NT2/D1 (cell line): ENCODE data around the gene RABGGTB.
"Not testable (repeated sequence)": the region's sequence is repeated elsewhere in the genome, so short reads cannot be mapped to it uniquely, and the experiment has no call there.

Experiments used
- DNase-seq: peaks from one replicate; pipeline ENCODE4 v3.0.0-alpha.2; 2011; ENCODE audit warnings: low read depth, low spot score
- H3K27me3 ChIP-seq: 2 replicates; pipeline ENCODE4 v1.6.0; 2011; ENCODE audit warnings: mild to moderate bottlenecking; ENCODE audit not compliant: insufficient read length, insufficient read depth
- H3K36me3 ChIP-seq: 2 replicates; pipeline ENCODE4 v1.6.1; 2011; ENCODE audit warnings: mild to moderate bottlenecking, low read length, mixed read lengths; ENCODE audit not compliant: insufficient read depth, insufficient read length
- H3K4me1 ChIP-seq: 2 replicates; pipeline ENCODE4 v1.5.1; 2011; ENCODE audit not compliant: insufficient read depth, insufficient read length
- H3K4me3 ChIP-seq: 2 replicates; pipeline ENCODE4 v1.5.1; 2011; ENCODE audit warnings: low read depth; ENCODE audit not compliant: insufficient read length
- H3K9ac ChIP-seq: 2 replicates; pipeline ENCODE4 v1.6.0; 2011; ENCODE audit warnings: low read depth; ENCODE audit not compliant: insufficient read length
- H3K9me3 ChIP-seq: 2 replicates; pipeline ENCODE4 v1.5.1; 2011; ENCODE audit warnings: mild to moderate bottlenecking, low read length; ENCODE audit not compliant: insufficient read depth
- SUZ12 ChIP-seq: IDR thresholded peaks from 2 replicates; pipeline ENCODE4 v1.6.1; 2011; ENCODE audit not compliant: insufficient read length, insufficient read depth; ENCODE audit errors: extremely low read depth
- YY1 ChIP-seq: IDR thresholded peaks from 2 replicates; pipeline ENCODE4 v1.6.1; 2011; ENCODE audit not compliant: insufficient read length, insufficient read depth
- ZNF274 ChIP-seq: IDR thresholded peaks from 2 replicates; pipeline ENCODE4 v1.6.1; 2011; ENCODE audit warnings: mild to moderate bottlenecking, low read depth, low read length

RABGGTB gene

GRCh38 chr1:75796376-75797272, 10.6 kb downstream of the RABGGTB start, which contains the start of gene MSH4:
Gene MSH4 (plus strand): TSS chr1:75796882. CDS start chr1:75796986, 104 bp downstream.
- no peak for TF ChIP-seq YY1
- no peak for TF ChIP-seq ZNF274
- TF ChIP-seq SUZ12: no peak
- no peak for DNase-seq

GRCh38 chr1:75797273-75797588, 11.2 kb downstream of the RABGGTB start:
- no peak overlapping the region for H3K9ac ChIP-seq
- H3K36me3 ChIP-seq: peaks cover 63% of the 10 kb centered on the region
- no peaks in the 10 kb centered on the region for H3K27me3 ChIP-seq
- H3K9me3 ChIP-seq: no peaks in the 10 kb centered on the region
- no peak for DNase-seq
- H3K4me3 ChIP-seq: no peak overlapping the region
- H3K4me1 ChIP-seq: no peaks in the 10 kb centered on the region
- TF ChIP-seq SUZ12: no peak
- no peak for TF ChIP-seq ZNF274
- no peak for TF ChIP-seq YY1

More at GRCh38 chr1:75796376-75797272, 10.6 kb downstream of the RABGGTB start, which contains the start of gene MSH4:
- no peaks in the 10 kb centered on the region for H3K27me3 ChIP-seq
- no peaks in the 10 kb centered on the region for H3K4me1 ChIP-seq
- H3K36me3 ChIP-seq: peaks cover 69% of the 10 kb centered on the region
- H3K9ac ChIP-seq: no peak within 1 kb of the TSS
- no peak within 1 kb of the TSS for H3K4me3 ChIP-seq
- H3K9me3 ChIP-seq: no peaks in the 10 kb centered on the region

- Histone ChIP-seq H3K27me3 (no peaks in the 10 kb centered on the region), H3K36me3 (peaks cover 58% of the 10 kb centered on the region), H3K9ac (no peak overlapping the region), H3K4me1 (no peaks in the 10 kb centered on the region), H3K9me3 (no peaks in the 10 kb centered on the region), H3K4me3 (no peak overlapping the region)
- no peak for DNase-seq
- TF ChIP-seq ZNF274 (no peak), SUZ12 (no peak), YY1 (no peak)
Observed at GRCh38 chr1:75797606-75798216, 11.7 kb downstream of the RABGGTB start.

GRCh38 chr1:75801480-75801879, 15.4 kb downstream of the RABGGTB start:
- H3K27me3 ChIP-seq, H3K9ac ChIP-seq, H3K4me3 ChIP-seq, H3K4me1 ChIP-seq, DNase-seq, H3K9me3 ChIP-seq: not testable (repeated sequence)
- H3K36me3 ChIP-seq: peaks cover 20% of the 10 kb centered on the region

GRCh38 chr1:75808921-75809320, 22.9 kb downstream of the RABGGTB start:
- Histone ChIP-seq H3K4me1 (no peaks in the 10 kb centered on the region), H3K36me3 (no peaks in the 10 kb centered on the region), H3K4me3 (no peak overlapping the region), H3K9me3 (no peaks in the 10 kb centered on the region), H3K27me3 (no peaks in the 10 kb centered on the region), H3K9ac (no peak overlapping the region)
- no peak for TF ChIP-seq YY1
- TF ChIP-seq SUZ12: no peak
- TF ChIP-seq ZNF274: no peak
- no peak for DNase-seq

GRCh38 chr1:75810113-75810512, 24.1 kb downstream of the RABGGTB start:
- not testable (repeated sequence) for H3K9ac ChIP-seq, H3K4me3 ChIP-seq, DNase-seq, H3K27me3 ChIP-seq, H3K9me3 ChIP-seq, H3K4me1 ChIP-seq, H3K36me3 ChIP-seq

- Histone ChIP-seq H3K36me3 (no peaks in the 10 kb centered on the region), H3K9me3 (no peaks in the 10 kb centered on the region), H3K4me1 (no peaks in the 10 kb centered on the region), H3K9ac (no peak overlapping the region), H3K27me3 (no peaks in the 10 kb centered on the region), H3K4me3 (no peak overlapping the region)
- no peak for DNase-seq
- no peak for TF ChIP-seq YY1
- TF ChIP-seq ZNF274: no peak
- TF ChIP-seq SUZ12: no peak
Observed at GRCh38 chr1:75811211-75811981, 25.3 kb downstream of the RABGGTB start.
